ENCODE measurements around the gene CAPN10. TPM values are rescaled to one million over a fixed set of nuclear protein-coding genes. Genes with fewer than 3 reads are reported as not detected.

The CAPN10 gene
- total and polyA plus RNA-seq, 7 donors = 5.0 to 15.0 (median 8.9) TPM

DNA sequence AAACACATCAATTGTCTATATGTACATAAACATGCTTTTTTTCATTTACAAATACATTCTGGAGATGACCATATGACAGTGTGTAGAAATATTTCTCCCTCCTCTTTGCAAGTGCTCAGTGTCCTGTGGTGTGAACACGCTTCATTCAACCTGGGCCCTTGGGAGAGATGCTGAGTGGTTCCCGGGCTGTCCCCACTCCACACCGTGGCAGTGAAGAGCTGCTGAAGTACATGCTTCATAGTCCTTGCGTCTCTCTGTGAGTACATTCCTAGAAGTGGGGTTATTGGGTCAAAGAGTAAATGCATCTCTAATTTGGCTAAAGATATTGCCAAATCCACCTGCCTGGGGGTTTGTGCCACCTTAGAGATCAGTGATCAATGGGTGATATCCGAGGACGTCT, 32.2 kb downstream of the CAPN10 start:
- TF ChIP-seq, protein P1, sequence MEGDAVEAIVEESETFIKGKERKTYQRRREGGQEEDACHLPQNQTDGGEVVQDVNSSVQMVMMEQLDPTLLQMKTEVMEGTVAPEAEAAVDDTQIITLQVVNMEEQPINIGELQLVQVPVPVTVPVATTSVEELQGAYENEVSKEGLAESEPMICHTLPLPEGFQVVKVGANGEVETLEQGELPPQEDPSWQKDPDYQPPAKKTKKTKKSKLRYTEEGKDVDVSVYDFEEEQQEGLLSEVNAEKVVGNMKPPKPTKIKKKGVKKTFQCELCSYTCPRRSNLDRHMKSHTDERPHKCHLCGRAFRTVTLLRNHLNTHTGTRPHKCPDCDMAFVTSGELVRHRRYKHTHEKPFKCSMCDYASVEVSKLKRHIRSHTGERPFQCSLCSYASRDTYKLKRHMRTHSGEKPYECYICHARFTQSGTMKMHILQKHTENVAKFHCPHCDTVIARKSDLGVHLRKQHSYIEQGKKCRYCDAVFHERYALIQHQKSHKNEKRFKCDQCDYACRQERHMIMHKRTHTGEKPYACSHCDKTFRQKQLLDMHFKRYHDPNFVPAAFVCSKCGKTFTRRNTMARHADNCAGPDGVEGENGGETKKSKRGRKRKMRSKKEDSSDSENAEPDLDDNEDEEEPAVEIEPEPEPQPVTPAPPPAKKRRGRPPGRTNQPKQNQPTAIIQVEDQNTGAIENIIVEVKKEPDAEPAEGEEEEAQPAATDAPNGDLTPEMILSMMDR (IDR thresholded peaks at IDR 0.05) = no peak
- Histone ChIP-seq H3K9me3 (no peaks in the 10 kb centered on the region), H3K27ac (no peak overlapping the region), H3K4me3 (no peak overlapping the region), H3K36me3 (ENCODE audit: insufficient read depth in 1 of 2, low read depth in 1 of 2) (peaks cover 0 to 5% of the 10 kb centered on the region in 2 donors), H3K27me3 (ENCODE audit: insufficient read depth in 3 of 3, low read length in 2 of 3) (no peaks in the 10 kb centered on the region), H3K4me1 (no peaks in the 10 kb centered on the region)
- WGBS, 3 donors = 78 to 95% (median 81%) methylated on average over 6 of the region's 6 CpGs
- intact Hi-C loops (cut with DNase I) = no loop called here
- ATAC-seq (no peak), DNase-seq (no peak)

DNA sequence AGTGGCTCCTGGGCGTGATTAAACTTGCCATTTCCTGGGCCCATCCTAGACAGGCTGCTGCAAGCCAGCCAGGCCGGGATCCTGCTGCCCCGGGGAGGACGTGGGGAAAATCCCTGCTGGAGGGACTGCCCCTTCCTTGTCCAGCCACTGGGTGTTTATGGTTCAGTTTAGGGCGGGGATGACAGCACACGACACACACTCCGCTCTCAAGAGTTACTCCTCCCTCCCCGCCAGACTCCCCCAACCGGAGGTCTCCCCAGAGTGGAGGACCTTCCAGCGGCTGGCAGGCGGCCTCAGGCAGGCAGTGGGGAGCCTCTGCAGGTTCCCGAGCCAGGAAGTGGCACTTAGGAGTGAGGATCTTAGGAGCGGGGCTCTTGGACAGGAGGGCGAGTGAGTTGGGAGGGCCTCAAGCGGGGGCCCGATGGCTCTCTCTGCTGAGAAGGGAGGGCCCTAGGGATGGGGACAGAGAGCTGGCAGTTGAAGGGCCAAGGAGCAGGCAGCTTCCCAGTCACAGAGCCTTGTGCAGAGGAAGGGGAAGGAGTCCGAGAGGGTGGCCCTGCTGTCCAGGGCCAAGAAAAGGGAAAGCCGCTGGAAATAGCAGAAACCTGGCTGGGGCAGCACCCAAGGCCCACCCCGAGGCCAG, 33.1 kb downstream of the CAPN10 start:
- Histone ChIP-seq H3K4me1 (no peaks in the 10 kb centered on the region), H3K27ac (no peak overlapping the region), H3K9me3 (no peaks in the 10 kb centered on the region), H3K4me3 (no peak overlapping the region), H3K36me3 (ENCODE audit: insufficient read depth in 1 of 2, low read depth in 1 of 2) (peaks cover 0 to 5% of the 10 kb centered on the region in 2 donors), H3K27me3 (ENCODE audit: insufficient read depth in 3 of 3, low read length in 2 of 3) (no peaks in the 10 kb centered on the region)
- ATAC-seq (no peak), DNase-seq (peak in 1 of 2 donors; percentile 43)
- TF ChIP-seq, protein P1 (IDR thresholded peaks at IDR 0.05) = no peak
- intact Hi-C loops (cut with DNase I) = no loop called here
- WGBS, 3 donors = 87 to 91% (median 90%) methylated on average over 18 to 19 of the region's 19 CpGs

DNA sequence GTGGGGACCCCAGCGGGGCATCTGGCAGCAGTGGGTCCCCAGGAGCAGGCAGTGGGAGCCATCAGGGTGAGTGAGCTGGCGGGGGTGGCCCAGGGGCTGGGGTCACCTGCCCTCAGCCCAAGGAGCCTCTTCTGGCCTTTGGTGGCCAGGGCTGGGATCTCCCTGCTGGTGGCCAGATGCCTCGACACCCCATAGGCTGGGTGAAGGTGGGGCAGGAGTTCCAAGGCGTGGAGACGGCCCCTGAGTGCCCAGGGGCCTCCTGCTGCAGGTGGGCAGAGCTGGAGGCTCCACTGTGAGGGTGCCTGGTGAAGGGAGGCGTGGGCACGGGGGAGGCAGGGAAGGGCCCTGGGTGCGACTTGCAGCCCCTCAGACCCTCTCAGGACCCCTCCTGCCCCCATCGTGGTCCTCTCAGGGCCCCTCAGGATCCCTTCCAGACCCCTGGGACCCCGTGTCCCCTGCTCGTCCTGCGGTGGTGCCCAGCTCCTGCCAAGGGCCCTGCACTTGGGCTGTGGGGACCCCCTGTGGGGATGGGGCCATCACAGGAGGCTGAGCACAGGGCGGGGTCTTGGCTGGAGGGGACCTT, 33.7 kb downstream of the CAPN10 start:
- intact Hi-C loops (cut with DNase I) = no loop called here
- no peaks in the 10 kb centered on the region for H3K9me3 ChIP-seq
- H3K36me3 ChIP-seq (ENCODE audit: insufficient read depth in 1 of 2, low read depth in 1 of 2) = peaks cover 0 to 5% of the 10 kb centered on the region in 2 donors
- H3K27ac ChIP-seq = no peak overlapping the region
- no peaks in the 10 kb centered on the region for H3K27me3 ChIP-seq (ENCODE audit: insufficient read depth in 3 of 3, low read length in 2 of 3)
- DNase-seq (peak; percentile 7 to 41), ATAC-seq (no peak)
- no peaks in the 10 kb centered on the region for H3K4me1 ChIP-seq
- TF ChIP-seq, protein P1 (IDR thresholded peaks at IDR 0.05) = no peak
- WGBS, 3 donors = 87 to 94% (median 91%) methylated on average over 11 to 13 of the region's 13 CpGs
- no peak overlapping the region for H3K4me3 ChIP-seq

DNA sequence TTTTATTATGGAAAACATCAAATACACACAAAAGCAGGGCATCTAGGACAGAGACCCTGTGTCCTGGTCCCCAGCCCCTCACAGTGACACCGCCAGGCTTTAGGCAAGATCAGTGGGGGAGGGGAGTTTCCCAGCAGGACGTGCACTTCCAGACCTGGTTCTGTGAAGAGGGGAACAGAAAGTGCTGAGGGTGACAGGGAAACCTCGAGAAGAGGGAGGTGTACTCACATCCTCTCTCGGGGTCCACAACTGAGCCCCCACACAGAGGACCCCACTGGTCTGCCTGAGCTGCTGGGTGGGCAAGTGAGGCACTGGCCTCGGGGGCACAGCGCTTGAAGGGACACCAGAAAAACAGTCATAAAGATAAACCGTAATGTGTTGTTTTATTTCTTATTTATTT, 34.3 kb downstream of the CAPN10 start:
- H3K27me3 ChIP-seq (ENCODE audit: insufficient read depth in 3 of 3, low read length in 2 of 3) = no peaks in the 10 kb centered on the region
- no peak overlapping the region for H3K4me3 ChIP-seq
- no peak overlapping the region for H3K27ac ChIP-seq
- ATAC-seq = no peak
- no peaks in the 10 kb centered on the region for H3K9me3 ChIP-seq
- intact Hi-C loops (cut with DNase I) = no loop called here
- WGBS, 3 donors = 88 to 92% (median 90%) methylated on average over 7 of the region's 7 CpGs
- no peaks in the 10 kb centered on the region for H3K4me1 ChIP-seq
- TF ChIP-seq, protein P1 (IDR thresholded peaks at IDR 0.05) = no peak
- peak in 1 of 2 donors; percentile 35 for DNase-seq
- H3K36me3 ChIP-seq (ENCODE audit: insufficient read depth in 1 of 2, low read depth in 1 of 2) = peaks cover 0 to 5% of the 10 kb centered on the region in 2 donors
